H1 (cell line): ENCODE measurements around the gene TEKT5. TPM values are rescaled to one million over a fixed set of nuclear protein-coding genes. Genes with fewer than 3 reads are reported as not detected.

ENCODE experiments used
- CTCF ChIA-PET: fragments of 300-600 bp; sonication (Branson Sonifier 250); formaldehyde crosslinking; loops from one replicate; lab custom pipeline; 2021; ENCODE audit not compliant: partially characterized antibody; lab: Charles Lee
- POLR2A ChIA-PET: fragments of 300-600 bp; sonication (Branson Sonifier 250); formaldehyde crosslinking; loops from one replicate; lab custom pipeline; 2021; ENCODE audit warnings: inconsistent platforms; ENCODE audit not compliant: partially characterized antibody; lab: Charles Lee
- DNase-seq, 2 experiments: peaks; one replicate each; pipeline versions ENCODE4 v3.0.0 to v3.0.0-alpha.2; 2010 to 2022; ENCODE audit warnings: low spot score in 2 of 2, low read depth in 1 of 2, mixed read lengths in 1 of 2
- FAIRE-seq: peaks from 2 replicates; lab custom pipeline; 2011; peaks lifted over from hg19 to GRCh38; lab: Jason Lieb, UNC
- H2AFZ ChIP-seq: 2 replicates; pipeline ENCODE4 v1.8.1; 2012; ENCODE audit warnings: low read length, inconsistent platforms
- H2AK5ac ChIP-seq: 2 replicates; pipeline ENCODE4 v1.6.1; 2013; ENCODE audit warnings: low read depth, low read length
- H2BK120ac ChIP-seq: replicated peaks from 2 replicates; pipeline ENCODE3; 2013; ENCODE audit warnings: low read depth, low read length, inconsistent platforms
- H2BK12ac ChIP-seq: 2 replicates; pipeline ENCODE4 v1.6.1; 2013; ENCODE audit warnings: low read depth, low read length
- H2BK15ac ChIP-seq: 2 replicates; pipeline ENCODE4 v1.6.1; 2013; ENCODE audit warnings: low read length
- H2BK20ac ChIP-seq: 2 replicates; pipeline ENCODE4 v1.6.1; 2013; ENCODE audit warnings: low read length
- H2BK5ac ChIP-seq: 2 replicates; pipeline ENCODE4 v1.6.1; 2013; ENCODE audit warnings: low read depth, low read length
- H3K14ac ChIP-seq: 2 replicates; pipeline ENCODE4 v1.6.1; 2013; ENCODE audit warnings: inconsistent platforms; ENCODE audit not compliant: insufficient read length
- H3K18ac ChIP-seq: 2 replicates; pipeline ENCODE4 v1.6.1; 2013; ENCODE audit warnings: low read length; ENCODE audit errors: extremely low read depth
- H3K23ac ChIP-seq: 2 replicates; pipeline ENCODE4 v1.6.1; 2013; ENCODE audit warnings: inconsistent platforms; ENCODE audit not compliant: insufficient read length
- H3K23me2 ChIP-seq: 2 replicates; pipeline ENCODE4 v1.6.1; 2013; ENCODE audit warnings: low read depth, low read length
- H3K27ac ChIP-seq: 2 replicates; pipeline ENCODE4 v1.6.1; 2011; ENCODE audit warnings: low read depth, low read length, inconsistent platforms
- H3K27me3 ChIP-seq, 4 experiments: replicated peaks in 1 of 4; 1 replicate in 1 of 4; 2 replicates in 3 of 4; pipeline versions ENCODE4 v1.6.1 to v1.8.1; 2011 to 2013; ENCODE audit warnings: low read length in 3 of 4, mild to moderate bottlenecking in 3 of 4, inconsistent platforms in 2 of 4, mixed read lengths in 2 of 4, moderate library complexity in 1 of 4; ENCODE audit not compliant: control insufficient read depth in 3 of 4, insufficient read depth in 3 of 4; ENCODE audit errors: extremely low read depth in 1 of 4
- H3K36me3 ChIP-seq, 4 experiments: 2 replicates each; pipeline versions ENCODE4 v1.6.1 to v1.8.1; 2011 to 2013; ENCODE audit warnings: mild to moderate bottlenecking in 4 of 4, low read length in 3 of 4, moderate library complexity in 2 of 4, control low read depth in 1 of 4, inconsistent platforms in 1 of 4; ENCODE audit not compliant: insufficient read depth in 4 of 4, control insufficient read depth in 2 of 4
- H3K4ac ChIP-seq: replicated peaks from 2 replicates; pipeline ENCODE3; 2013; ENCODE audit warnings: low read length, low read depth, mixed read lengths, inconsistent platforms; ENCODE audit not compliant: insufficient read length
- H3K4me1 ChIP-seq, 4 experiments: replicated peaks in 1 of 4; 1 replicate in 1 of 4; 2 replicates in 3 of 4; pipeline versions ENCODE4 v1.6.1 to v1.8.1; 2011 to 2013; ENCODE audit warnings: low read length in 3 of 4, inconsistent platforms in 2 of 4, mixed read lengths in 1 of 4; ENCODE audit not compliant: insufficient read depth in 4 of 4, control insufficient read depth in 3 of 4
- H3K4me2 ChIP-seq, 2 experiments: 2 replicates each; pipeline versions ENCODE4 v1.6.1 to v1.8.1; 2011 to 2013; ENCODE audit warnings: low read depth in 2 of 2, low read length in 2 of 2, control low read depth in 1 of 2, inconsistent platforms in 1 of 2, mild to moderate bottlenecking in 1 of 2; ENCODE audit not compliant: insufficient read depth in 1 of 2
- H3K4me3 ChIP-seq, 4 experiments: fragments of 200-600, 300-600 bp in 1 of 4; sonication (generic), shearing (Covaris generic), sonication (Bioruptor Twin) in 1 of 4; 2 replicates each; pipeline versions ENCODE4 v1.5.1 to v1.8.1; 2011 to 2016; ENCODE audit warnings: low read length in 4 of 4, low read depth in 3 of 4, control low read depth in 2 of 4, inconsistent platforms in 2 of 4, mild to moderate bottlenecking in 2 of 4, mixed read lengths in 1 of 4, moderate library complexity in 1 of 4; ENCODE audit not compliant: insufficient read depth in 2 of 4; ENCODE audit errors: extremely low read depth in 1 of 4
- H3K56ac ChIP-seq: replicated peaks from 2 replicates; pipeline ENCODE3; 2013; ENCODE audit warnings: low read depth, mild to moderate bottlenecking, mixed read lengths, low read length, inconsistent platforms; ENCODE audit not compliant: insufficient read length
- H3K79me1 ChIP-seq: 2 replicates; pipeline ENCODE4 v1.6.1; 2013; ENCODE audit warnings: low read depth, low read length, control low read depth
- H3K79me2 ChIP-seq, 2 experiments: 2 replicates each; pipeline versions ENCODE4 v1.6.1 to v1.8.1; 2012 to 2013; ENCODE audit warnings: low read length in 2 of 2, mild to moderate bottlenecking in 2 of 2, inconsistent platforms in 1 of 2; ENCODE audit not compliant: insufficient read depth in 2 of 2, control insufficient read depth in 1 of 2
- H3K9ac ChIP-seq, 4 experiments: replicated peaks in 1 of 4; 1 replicate in 1 of 4; 2 replicates in 3 of 4; pipeline versions ENCODE4 v1.6.1 to v1.8.1; 2011 to 2013; ENCODE audit warnings: low read depth in 3 of 4, low read length in 3 of 4, control low read depth in 2 of 4, mild to moderate bottlenecking in 2 of 4, moderate library complexity in 2 of 4, inconsistent platforms in 1 of 4; ENCODE audit errors: extremely low read depth in 1 of 4
- H3K9me3 ChIP-seq, 2 experiments: 2 replicates each; pipeline versions ENCODE4 v1.6.1 to v1.8.1; 2012 to 2013; ENCODE audit warnings: mild to moderate bottlenecking in 2 of 2, moderate library complexity in 2 of 2, control low read depth in 1 of 2, inconsistent platforms in 1 of 2, low read depth in 1 of 2, low read length in 1 of 2, mixed read lengths in 1 of 2; ENCODE audit not compliant: insufficient read depth in 2 of 2
- H4K20me1 ChIP-seq, 2 experiments: replicated peaks in 1 of 2; 2 replicates each; pipeline versions ENCODE3 to v1.8.1; 2011 to 2013; ENCODE audit warnings: inconsistent platforms in 2 of 2, low read length in 2 of 2, mild to moderate bottlenecking in 1 of 2; ENCODE audit not compliant: insufficient read depth in 2 of 2, control insufficient read depth in 1 of 2
- H4K5ac ChIP-seq: 2 replicates; pipeline ENCODE4 v1.6.1; 2013; ENCODE audit warnings: low read length, low read depth, mixed read lengths, inconsistent platforms; ENCODE audit not compliant: insufficient read length
- H4K8ac ChIP-seq: 2 replicates; pipeline ENCODE4 v1.8.0; 2013; ENCODE audit warnings: mild to moderate bottlenecking, moderate library complexity, low read length, inconsistent platforms; ENCODE audit not compliant: insufficient read depth; ENCODE audit errors: extremely low read depth
- H4K91ac ChIP-seq: replicated peaks from 2 replicates; pipeline ENCODE3; 2013; ENCODE audit warnings: low read length, mixed read lengths, inconsistent platforms; ENCODE audit not compliant: insufficient read length
- ASH2L ChIP-seq: fragments of 200-600, 300-600 bp; sonication (generic); IDR thresholded peaks from one replicate; pipeline ENCODE4 v1.7.1; 2017; ENCODE audit warnings: low read length
- ATF3 ChIP-seq: IDR thresholded peaks from 2 replicates; pipeline ENCODE4 v1.6.1; 2011; ENCODE audit warnings: low read depth, mild to moderate bottlenecking, low read length; ENCODE audit not compliant: insufficient read depth
- BCL11A ChIP-seq, 2 experiments: IDR thresholded peaks; one replicate each; pipeline ENCODE4 v1.6.1; 2011; ENCODE audit warnings: low read depth in 2 of 2, low read length in 2 of 2, mild to moderate bottlenecking in 2 of 2
- CEBPB ChIP-seq: IDR thresholded peaks from 2 replicates; pipeline ENCODE4 v1.6.1; 2012; ENCODE audit warnings: low read depth, low read length
- HDAC2 ChIP-seq, 2 experiments: fragments of 300-600 bp in 1 of 2; sonication (generic) in 1 of 2; IDR thresholded peaks; 2 replicates each; pipeline ENCODE4 v1.6.1; 2011 to 2012; ENCODE audit warnings: low read depth in 2 of 2, low read length in 2 of 2, mild to moderate bottlenecking in 2 of 2, moderate library complexity in 2 of 2, borderline replicate concordance in 1 of 2, inconsistent platforms in 1 of 2
- KDM1A ChIP-seq: fragments of 200-600, 300-600 bp; sonication (generic); IDR thresholded peaks from 2 replicates; pipeline ENCODE4 v1.7.1; 2016; ENCODE audit warnings: mild to moderate bottlenecking, low read length, borderline replicate concordance
- KDM4A ChIP-seq: IDR thresholded peaks from one replicate; pipeline ENCODE4 v1.7.1; 2012; ENCODE audit warnings: low read depth, mild to moderate bottlenecking, moderate library complexity, low read length, inconsistent platforms; ENCODE audit not compliant: severe bottlenecking
- KDM5A ChIP-seq: fragments of 200-600 bp; IDR thresholded peaks from 2 replicates; pipeline ENCODE4 v1.7.1; 2012; ENCODE audit warnings: mild to moderate bottlenecking, low read length, inconsistent platforms, mixed read lengths
- SIN3A ChIP-seq, 2 experiments: IDR thresholded peaks in 1 of 2; conservative IDR thresholded peaks in 1 of 2; 2 replicates each; pipeline ENCODE4 v1.6.1; 2011 to 2012; ENCODE audit warnings: low read length in 2 of 2, improper control_type of control experiment in 1 of 2, low read depth in 1 of 2, mild to moderate bottlenecking in 1 of 2
- TCF12 ChIP-seq: IDR thresholded peaks from 2 replicates; pipeline ENCODE4 v1.6.1; 2011; ENCODE audit warnings: low read depth, mild to moderate bottlenecking, low read length
- WGBS, 2 experiments: shearing (Covaris generic) in 1 of 2; methylation state at CpG; one replicate each; pipeline versions ENCODE4 v1.1.6 to v1.1.7; 2013 to 2015; ENCODE audit warnings: low lambda C conversion rate in 2 of 2, mixed read lengths in 2 of 2, inconsistent platforms in 1 of 2, low coverage in 1 of 2, missing lambda C conversion rate in 1 of 2; ENCODE audit not compliant: insufficient replicate concordance in 2 of 2, insufficient coverage in 1 of 2, insufficient read length in 1 of 2; ENCODE audit errors: extremely low coverage in 1 of 2, missing lambda C conversion rate in 1 of 2; 5-methylcytosine and 5-hydroxymethylcytosine counted together
- polyA plus RNA-seq, 7 experiments: library from polyadenylated mRNA; depleted of rRNA in 3 of 7; stranded (reverse) in 5 of 7; unstranded in 2 of 7; fragments of >200 nt in 5 of 7; fragments of 200-250 nt in 2 of 7; gene quantifications; 1 replicate in 5 of 7; 2 replicates in 1 of 7; 4 replicates in 1 of 7; pipeline versions ENCODE4 v1.2.1 to v1.2.3, GENCODE V29; 2011 to 2013; ENCODE audit warnings: missing spikeins in 2 of 7, mixed read lengths in 2 of 7
- total RNA-seq: library from RNA; stranded (reverse); fragmentation: NEBNext Ultra II Directional; extraction: Animal tissue kit (Norgen Biotek cat#: 25700); gene quantifications from 2 replicates; pipeline ENCODE4 v1.2.1, GENCODE V29; 2021
- TF ChIP-seq, protein P1 (sequence below): IDR thresholded peaks from 2 replicates; pipeline ENCODE4 v1.6.1; 2012; ENCODE audit warnings: low read length, inconsistent platforms

TEKT5 gene
- total and polyA plus RNA-seq, 2 of the 8 experiments (the other 6 are each of a cell fraction or from before 2014, with no cell fraction given), result 0.95 TPM; not detected in 1

DNA sequence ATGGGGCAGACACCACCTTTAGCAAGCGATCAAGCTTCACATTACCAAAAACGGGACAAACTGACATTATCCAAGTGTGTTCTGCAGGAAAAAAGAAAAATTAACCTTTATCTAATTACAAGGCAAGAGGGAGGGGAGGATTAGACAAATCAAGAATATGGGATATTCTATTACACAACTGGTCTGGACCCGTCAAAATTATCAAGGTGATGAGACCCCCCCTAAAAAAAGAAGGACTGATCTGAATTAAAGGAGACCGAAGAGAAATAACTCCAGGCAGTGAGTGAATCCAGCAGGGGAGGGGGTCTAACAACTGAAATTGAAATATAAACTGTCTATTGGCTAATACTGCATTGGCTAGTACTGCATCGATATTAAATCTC is 48.5 kb upstream of the TEKT5 start:
- H3K36me3 ChIP-seq, result peaks cover 0 to 6% (median 0%) of the 10 kb centered on the region in 4 experiments; a peak in 1 of 8 replicates
- no peaks in the 10 kb centered on the region for H3K9me3 ChIP-seq
- H4K8ac ChIP-seq, result no peak overlapping the region
- H4K5ac ChIP-seq, result no peak overlapping the region
- no peak overlapping the region for H2BK120ac ChIP-seq
- H2AK5ac ChIP-seq, result no peak overlapping the region
- H2BK12ac ChIP-seq, result no peak overlapping the region
- WGBS, 2 experiments, result 36% methylated on average over 5 of the region's 5 CpGs; no CpG with 5 or more reads in 1 of the 2 experiments
- no peaks in the 10 kb centered on the region for H3K27me3 ChIP-seq
- H3K23me2 ChIP-seq, result peaks cover 4% of the 10 kb centered on the region; the same call in 1 of the 2 replicates
- H3K4me3 ChIP-seq, result peak overlapping the region; percentile 54 to 81 (median 73)
- no peak overlapping the region; the same call in 1 of the 2 replicates for H3K18ac ChIP-seq
- POLR2A ChIA-PET, result interaction anchor here (0.8 to 1.3 kb wide), 4 partner anchors 80 to 228 kb away, joined by 3 to 4 read pairs (median 3); no protein-coding TSS in a partner anchor
- H3K4me1 ChIP-seq, result peaks cover 0 to 4% (median 2%) of the 10 kb centered on the region in 4 experiments; a peak in 5 of 7 replicates
- H3K27ac ChIP-seq, result no peak overlapping the region
- H2BK5ac ChIP-seq, result no peak overlapping the region
- FAIRE-seq (no peak), DNase-seq (no peak)
- peak overlapping the region; percentile 68 to 85 for H3K4me2 ChIP-seq
- H2BK15ac ChIP-seq, result no peak overlapping the region
- no peaks in the 10 kb centered on the region for H3K79me1 ChIP-seq
- H2BK20ac ChIP-seq, result no peak overlapping the region
- H4K91ac ChIP-seq, result peak overlapping the region; percentile 73
- no peak overlapping the region for H3K23ac ChIP-seq
- peak overlapping the region; percentile 53 for H3K56ac ChIP-seq
- no peaks in the 10 kb centered on the region for H4K20me1 ChIP-seq
- H3K9ac ChIP-seq, result peak overlapping the region in 2 of 4 experiments; percentile 58 to 85; a peak in 1 of 7 replicates
- peak overlapping the region; percentile 83 for H2AFZ ChIP-seq
- no peaks in the 10 kb centered on the region for H3K79me2 ChIP-seq
- no peak overlapping the region for H3K4ac ChIP-seq
- no peak overlapping the region for H3K14ac ChIP-seq
- CTCF ChIA-PET, result interaction anchor here (0.6 to 3.0 kb wide), 4 partner anchors 22 to 229 kb away, joined by 3 to 12 read pairs (median 6); no protein-coding TSS in a partner anchor
- TF ChIP-seq KDM5A (no peak), CEBPB (no peak), KDM1A (no peak), TCF12 (no peak), ASH2L (no peak), ATF3 (no peak), BCL11A (IDR thresholded peaks at IDR 0.05; ENCODE audit: low read depth in 2 of 2, low read length in 2 of 2) (no peak), SIN3A (conservative IDR thresholded peaks at IDR 0.05 in 1 of 2, IDR thresholded peaks at IDR 0.05 in 1 of 2; ENCODE audit: low read depth in 1 of 2, low read length in 2 of 2) (no peak), KDM4A (no peak), HDAC2 (IDR thresholded peaks at IDR 0.05; ENCODE audit: borderline replicate concordance in 1 of 2, low read depth in 2 of 2, low read length in 2 of 2) (no peak)
- TF ChIP-seq, protein P1, sequence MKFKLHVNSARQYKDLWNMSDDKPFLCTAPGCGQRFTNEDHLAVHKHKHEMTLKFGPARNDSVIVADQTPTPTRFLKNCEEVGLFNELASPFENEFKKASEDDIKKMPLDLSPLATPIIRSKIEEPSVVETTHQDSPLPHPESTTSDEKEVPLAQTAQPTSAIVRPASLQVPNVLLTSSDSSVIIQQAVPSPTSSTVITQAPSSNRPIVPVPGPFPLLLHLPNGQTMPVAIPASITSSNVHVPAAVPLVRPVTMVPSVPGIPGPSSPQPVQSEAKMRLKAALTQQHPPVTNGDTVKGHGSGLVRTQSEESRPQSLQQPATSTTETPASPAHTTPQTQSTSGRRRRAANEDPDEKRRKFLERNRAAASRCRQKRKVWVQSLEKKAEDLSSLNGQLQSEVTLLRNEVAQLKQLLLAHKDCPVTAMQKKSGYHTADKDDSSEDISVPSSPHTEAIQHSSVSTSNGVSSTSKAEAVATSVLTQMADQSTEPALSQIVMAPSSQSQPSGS, result no peak
